ENCODE results near the gene RNF26.

GRCh38 chr11:119380160-119380826 lies 46.0 kb downstream of the RNF26 start:
- no peak for TF ChIP-seq EZH2phosphoT487 (conservative IDR thresholded peaks at IDR 0.05; ENCODE audit: low read length)
- no peak for TF ChIP-seq CTCF (IDR thresholded peaks at IDR 0.05; ENCODE audit: insufficient read depth, low read length, poor library complexity, severe bottlenecking)
